SK-N-SH treated with all-trans-retinoic acid at 6 μM for 48 hours (cell line): ENCODE data around the gene ME3.

ENCODE experiments used
- ARNTL ChIP-seq: fragments of 450-650 bp; formaldehyde crosslinking; IDR thresholded peaks from 2 replicates; pipeline ENCODE4 v1.5.0; 2020; ENCODE audit warnings: low read depth, mild to moderate bottlenecking, moderate library complexity, borderline replicate concordance
- CSDC2 ChIP-seq: fragments of 250-450 bp; sonication (Bioruptor Pico); IDR thresholded peaks from 2 replicates; pipeline ENCODE4 v1.5.0; 2020; ENCODE audit warnings: mild to moderate bottlenecking, moderate library complexity
- CSRNP3 ChIP-seq: fragments of 250-450 bp; sonication (Bioruptor Pico); IDR thresholded peaks from 2 replicates; pipeline ENCODE4 v1.5.1; 2021; ENCODE audit warnings: mild to moderate bottlenecking, moderate library complexity
- ESRRG ChIP-seq: fragments of 250-450 bp; sonication (Bioruptor Pico); IDR thresholded peaks from 2 replicates; pipeline ENCODE4 v1.6.1; 2021; ENCODE audit warnings: mild to moderate bottlenecking
- OSR1 ChIP-seq: fragments of 250-450 bp; sonication (Bioruptor Pico); IDR thresholded peaks from 2 replicates; pipeline ENCODE4 v1.8.0; 2022; ENCODE audit warnings: moderate library complexity, mild to moderate bottlenecking, inconsistent platforms
- PATZ1 ChIP-seq: fragments of 250-450 bp; sonication (Bioruptor Pico); IDR thresholded peaks from 2 replicates; pipeline ENCODE4 v1.8.0; 2020; ENCODE audit warnings: mild to moderate bottlenecking, moderate library complexity, borderline replicate concordance
- SNAI2 ChIP-seq: fragments of 250-450 bp; sonication (Bioruptor Pico); IDR thresholded peaks from 2 replicates; pipeline ENCODE4 v1.5.0; 2020; ENCODE audit warnings: mild to moderate bottlenecking, moderate library complexity
- ZC3H10 ChIP-seq: fragments of 250-450 bp; sonication (Bioruptor Pico); IDR thresholded peaks from 2 replicates; pipeline ENCODE4 v1.5.1; 2021; ENCODE audit warnings: mild to moderate bottlenecking, moderate library complexity
- ZFP3 ChIP-seq: fragments of 250-450 bp; sonication (Bioruptor Pico); IDR thresholded peaks from 2 replicates; pipeline ENCODE4 v1.5.0; 2020; ENCODE audit warnings: mild to moderate bottlenecking, moderate library complexity
- ZFP30 ChIP-seq: fragments of 450-650 bp; formaldehyde crosslinking; IDR thresholded peaks from 2 replicates; pipeline ENCODE4 v1.5.0; 2022; ENCODE audit warnings: mild to moderate bottlenecking, moderate library complexity
- ZNF565 ChIP-seq: fragments of 450-650 bp; formaldehyde crosslinking; conservative IDR thresholded peaks from 2 replicates; pipeline ENCODE4 v1.5.0; 2020; ENCODE audit warnings: low read depth, mild to moderate bottlenecking, moderate library complexity
- ZNF70 ChIP-seq: fragments of 450-650 bp; formaldehyde crosslinking; IDR thresholded peaks from 2 replicates; pipeline ENCODE4 v1.5.0; 2020; ENCODE audit warnings: mild to moderate bottlenecking, moderate library complexity

DNA sequence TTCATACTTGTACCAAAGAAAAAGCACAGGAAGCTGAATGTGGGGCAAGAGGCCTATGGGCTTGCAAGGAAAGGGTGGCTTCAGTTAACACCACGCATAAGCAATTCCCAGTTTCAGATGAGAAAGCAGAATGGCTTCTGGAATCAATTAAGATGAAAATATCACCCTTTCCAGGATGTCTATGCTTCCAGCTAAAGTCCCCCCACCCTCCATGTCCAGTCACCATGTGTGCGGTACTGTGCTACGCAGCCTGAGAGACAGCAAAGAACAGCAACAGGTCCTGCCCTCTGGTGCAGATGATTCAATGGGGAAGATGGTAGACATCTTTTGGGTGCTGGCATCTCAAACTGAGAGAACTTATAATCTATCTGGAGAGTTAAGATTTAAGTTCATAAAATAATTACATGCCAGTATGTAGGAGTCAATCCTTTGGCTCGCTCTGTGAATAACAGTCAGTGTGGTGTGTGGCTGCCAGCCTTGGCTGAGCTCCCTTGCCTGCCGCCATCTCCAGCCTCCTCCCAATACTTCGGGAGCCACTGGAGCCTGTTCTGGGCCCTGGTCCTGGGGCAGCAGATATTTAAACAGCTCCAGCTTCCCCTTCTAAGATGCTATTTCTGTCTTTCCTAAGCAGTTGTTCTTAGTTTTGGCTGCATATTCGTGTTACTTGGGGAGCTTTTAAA is 44.5 kb downstream of the ME3 start:
- TF ChIP-seq ESRRG (no peak), PATZ1 (CRISPR knock-in tag) (no peak), ARNTL (CRISPR knock-in tag) (no peak), OSR1 (CRISPR knock-in tag) (no peak), ZFP3 (no peak), ZC3H10 (CRISPR knock-in tag) (no peak), ZNF70 (CRISPR knock-in tag) (no peak), CSRNP3 (CRISPR knock-in tag) (no peak), ZFP30 (CRISPR knock-in tag) (no peak), CSDC2 (no peak), SNAI2 (CRISPR knock-in tag) (no peak), ZNF565 (no peak)
